Dermis microvascular lymphatic vessel endothelial cell (primary cell): ENCODE data around the gene VSIG2. TPM values are rescaled to one million over a fixed set of nuclear protein-coding genes. Genes with fewer than 3 reads are reported as not detected.
"Not testable (repeated sequence)": the region's sequence is repeated elsewhere in the genome, so short reads cannot be mapped to it uniquely, and the experiment has no call there.

ENCODE experiments used
- DNase-seq, 2 donors: peaks; one replicate each; pipeline versions ENCODE4 v3.0.0 to v3.0.0-alpha.2; 2010; ENCODE audit warnings: low read depth in 2 of 2
- total RNA-seq: library from RNA; depleted of rRNA; stranded (reverse); fragments of >200 nt; gene quantifications from 2 replicates; pipeline ENCODE4 v1.2.1, GENCODE V29; 2014

The VSIG2 gene, protein sequence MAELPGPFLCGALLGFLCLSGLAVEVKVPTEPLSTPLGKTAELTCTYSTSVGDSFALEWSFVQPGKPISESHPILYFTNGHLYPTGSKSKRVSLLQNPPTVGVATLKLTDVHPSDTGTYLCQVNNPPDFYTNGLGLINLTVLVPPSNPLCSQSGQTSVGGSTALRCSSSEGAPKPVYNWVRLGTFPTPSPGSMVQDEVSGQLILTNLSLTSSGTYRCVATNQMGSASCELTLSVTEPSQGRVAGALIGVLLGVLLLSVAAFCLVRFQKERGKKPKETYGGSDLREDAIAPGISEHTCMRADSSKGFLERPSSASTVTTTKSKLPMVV
- total RNA-seq = 0.13 TPM in 1 of 2 replicates, not detected in the other

DNA sequence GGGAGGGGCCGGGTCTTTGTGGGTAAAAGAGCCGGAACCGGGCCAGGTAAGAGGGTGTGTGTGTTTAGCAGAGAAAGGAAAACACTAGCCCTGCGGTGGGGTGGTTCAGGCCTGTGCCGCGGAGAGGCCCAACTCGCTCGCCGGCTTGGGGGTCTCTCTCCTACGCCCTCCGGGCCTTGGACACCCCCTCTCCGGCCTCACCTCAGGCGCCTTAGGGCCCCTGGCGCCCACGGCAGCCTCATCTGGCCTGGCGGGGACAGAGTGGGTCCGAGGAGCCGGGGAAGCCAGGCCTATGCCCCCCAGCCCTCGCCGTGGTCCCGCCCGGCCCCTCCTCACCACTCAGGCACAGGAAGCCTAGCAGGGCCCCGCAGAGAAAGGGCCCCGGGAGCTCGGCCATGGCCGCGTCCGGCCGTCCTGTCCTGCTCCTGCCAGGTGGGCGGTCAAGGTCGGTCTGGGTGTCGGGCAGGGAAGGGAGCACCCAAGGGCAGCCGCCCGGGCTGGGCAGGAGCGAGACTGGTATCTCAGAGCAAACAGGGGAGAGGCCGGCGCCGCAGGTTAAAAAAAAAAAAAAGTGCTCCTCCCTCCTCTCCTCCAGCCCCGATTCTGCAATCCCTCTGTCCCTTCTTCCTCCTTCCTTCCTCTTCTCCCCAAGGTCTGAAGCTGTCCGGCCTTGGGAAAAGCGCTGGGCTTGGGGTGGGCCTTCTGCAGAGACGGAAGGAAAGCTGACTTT lies at the start of gene VSIG2:
Gene VSIG2 (minus strand): TSS at position 515 of the 730 bp plus-strand sequence. CDS start 118 bp downstream, at position 397.
- no peak for DNase-seq

DNA sequence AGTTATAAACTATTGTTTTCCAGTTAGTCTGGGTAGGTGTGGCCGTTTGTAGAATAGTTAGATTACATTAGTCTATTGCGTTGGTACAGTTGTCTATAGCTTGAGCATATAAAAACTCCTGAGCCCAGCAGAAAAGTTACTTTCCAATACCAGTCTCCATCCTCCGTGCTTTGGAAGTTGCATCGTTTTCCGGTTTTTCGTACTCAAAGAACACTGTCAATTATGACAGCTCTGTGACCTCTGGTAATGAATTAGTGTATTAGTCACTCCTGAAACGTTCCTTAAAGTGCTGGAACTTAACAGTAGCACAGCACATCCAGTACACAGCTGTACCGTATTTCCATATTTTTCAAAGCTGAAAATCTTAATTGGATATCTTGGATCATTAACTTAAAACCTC lies 49.0 kb upstream of the VSIG2 start:
- DNase-seq = peak in 1 of 2 donors; percentile 47

DNA sequence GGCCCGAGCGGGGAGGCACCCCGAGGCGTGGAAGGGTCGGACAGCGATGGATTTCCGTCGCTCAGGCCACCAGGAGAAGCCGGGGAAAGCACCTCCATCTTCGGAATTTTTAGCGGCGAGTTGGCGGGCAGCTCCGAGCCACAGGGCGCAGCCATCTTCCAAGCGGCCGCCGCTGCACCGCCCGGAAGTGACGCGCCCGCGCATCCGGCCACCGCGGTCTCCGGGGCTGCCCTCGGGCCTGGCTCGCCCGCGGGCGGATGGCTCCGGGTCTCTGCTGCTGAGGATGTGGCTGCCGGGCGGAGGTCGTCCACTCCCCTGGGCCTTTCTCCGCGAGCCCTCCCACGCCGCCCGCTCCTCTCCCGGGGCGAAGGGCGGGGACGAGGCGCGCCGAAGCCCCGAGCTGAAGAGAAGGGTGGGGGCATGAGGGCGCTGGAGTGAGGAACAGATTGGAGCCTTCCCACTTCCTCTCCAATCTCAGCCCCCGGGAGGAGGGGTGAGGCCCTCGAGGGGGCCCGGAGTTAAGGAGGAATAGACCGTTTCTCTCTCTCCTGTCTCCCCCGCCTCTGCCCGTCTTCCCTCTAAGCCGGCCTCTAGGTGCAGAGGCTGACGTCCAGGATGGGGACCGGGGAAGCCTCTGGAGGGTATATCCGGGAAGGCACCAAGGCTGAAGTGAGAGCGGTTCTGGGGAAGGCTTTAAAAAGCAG lies 48.3 kb upstream of the VSIG2 start, which contains the start of gene MSANTD2:
Gene MSANTD2 (minus strand): TSS at position 181 of the 704 bp plus-strand sequence. CDS start 26 bp downstream, at position 155.
- DNase-seq = peak in 1 of 2 donors; percentile 79

DNA sequence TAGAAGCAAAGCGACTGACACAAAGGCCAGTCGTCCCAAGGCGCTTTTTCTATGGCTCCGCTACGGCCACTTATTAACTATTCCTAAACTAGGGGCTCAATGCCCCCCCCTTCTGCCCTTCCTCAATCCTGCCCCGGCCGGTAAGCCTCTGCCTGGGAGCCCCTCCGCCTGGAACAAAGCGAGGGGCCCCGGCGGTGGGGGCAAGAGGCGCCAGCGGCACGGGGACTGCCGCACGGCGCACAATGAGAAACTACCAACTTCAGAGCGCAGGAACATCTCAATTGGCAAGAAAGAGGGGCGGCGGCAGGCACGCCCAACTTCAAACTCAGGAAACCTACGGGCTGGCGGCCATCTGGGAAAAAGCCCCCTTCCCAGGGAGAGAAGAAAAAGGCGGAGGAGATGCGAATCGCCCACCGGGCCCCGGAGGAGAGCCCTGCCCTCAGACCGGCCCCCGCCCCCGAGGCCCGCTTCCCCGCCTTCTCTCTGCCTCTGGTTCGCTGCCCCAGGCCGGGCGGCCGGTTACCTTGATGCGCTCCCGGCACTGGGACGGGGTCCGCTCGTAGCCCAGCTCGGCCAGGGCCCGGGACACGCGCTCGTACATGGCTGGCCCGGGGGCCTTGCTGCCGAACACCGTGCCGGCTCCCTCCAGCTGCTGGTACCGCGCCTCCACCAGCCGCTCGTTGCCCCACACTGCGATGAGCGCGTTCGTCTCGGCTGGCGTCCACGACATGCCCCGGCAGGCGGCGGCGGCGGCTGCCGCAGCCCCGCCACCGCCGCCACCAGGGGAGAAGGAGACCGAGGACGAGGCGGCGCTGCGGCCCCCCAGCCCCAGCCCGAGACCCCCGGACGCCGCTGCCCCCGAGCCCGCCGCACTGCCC lies 47.5 kb upstream of the VSIG2 start:
- peak in 1 of 2 donors; percentile 39 for DNase-seq

DNA sequence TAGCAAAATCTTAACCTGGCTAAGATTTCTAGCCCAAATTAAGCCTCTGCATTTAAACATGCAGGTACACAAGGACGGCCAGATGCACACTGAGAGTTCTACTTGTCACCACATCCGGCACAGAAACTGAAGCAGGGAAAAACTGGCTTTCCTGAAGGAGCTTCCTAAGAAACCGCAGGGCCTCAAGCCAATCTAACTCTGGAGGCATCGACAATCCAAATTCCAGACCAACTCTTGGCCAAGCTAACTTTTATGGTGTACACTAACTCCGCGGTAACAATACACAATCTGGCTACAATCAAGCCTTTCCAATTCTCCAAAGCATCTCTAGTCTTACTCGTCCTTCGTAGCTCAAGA lies 46.9 kb upstream of the VSIG2 start:
- peak in 1 of 2 donors; percentile 35 for DNase-seq

DNA sequence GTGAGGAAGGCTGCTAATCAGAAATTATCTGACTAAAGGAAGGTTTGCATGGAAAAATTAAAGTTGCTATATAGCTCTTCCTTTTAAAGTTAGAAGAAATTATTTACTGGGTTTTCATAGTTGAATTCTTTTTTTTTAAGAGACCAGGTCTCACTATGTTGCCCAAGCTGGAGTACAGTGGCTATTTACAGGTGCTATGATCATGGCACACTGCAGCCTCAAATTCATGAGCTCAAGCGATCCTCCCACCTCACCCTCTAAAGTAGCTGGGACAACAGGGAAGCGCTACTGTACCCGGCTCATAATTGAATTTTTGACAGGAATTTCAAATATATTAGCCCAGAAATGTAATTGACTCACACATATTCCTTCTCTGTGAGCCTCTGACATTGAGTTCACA lies 44.3 kb upstream of the VSIG2 start:
- no peak for DNase-seq

DNA sequence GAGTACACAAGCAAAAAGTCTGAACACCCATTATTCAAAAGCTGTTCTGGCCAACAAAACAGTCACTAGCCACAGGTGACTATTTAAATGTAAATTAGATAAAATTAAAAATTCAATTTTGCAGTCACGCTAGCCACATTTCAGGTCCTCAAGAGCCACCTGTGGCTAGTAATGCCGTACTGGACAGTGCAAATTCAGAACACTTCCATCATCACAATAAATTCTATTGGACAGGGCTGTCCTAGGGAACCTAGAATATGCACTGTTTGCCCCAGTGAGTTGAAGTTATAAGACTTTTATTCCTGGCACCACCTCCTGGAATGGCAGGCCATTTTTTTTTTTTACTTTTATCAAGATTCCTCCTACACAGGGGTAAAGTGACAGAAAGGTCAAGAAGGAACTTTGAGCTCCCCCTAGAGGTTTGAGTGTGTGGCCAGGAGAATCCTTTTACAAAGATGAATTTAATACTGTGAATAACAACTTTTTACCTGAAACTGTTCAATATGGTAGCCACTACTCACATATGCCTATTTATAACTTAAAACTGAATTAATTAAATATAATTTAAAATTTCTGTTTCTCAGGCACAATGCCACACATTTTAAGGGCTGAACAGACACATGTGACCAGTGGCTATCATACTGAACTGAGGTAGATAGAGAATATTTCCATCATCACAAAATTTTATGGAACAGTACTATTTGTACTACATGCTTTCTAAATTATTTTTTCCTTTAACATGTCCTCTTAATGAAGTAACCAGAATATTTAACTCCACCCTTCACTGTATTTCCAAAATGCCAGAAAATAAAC lies 41.6 kb upstream of the VSIG2 start:
- peak in 1 of 2 donors; percentile 72 for DNase-seq

DNA sequence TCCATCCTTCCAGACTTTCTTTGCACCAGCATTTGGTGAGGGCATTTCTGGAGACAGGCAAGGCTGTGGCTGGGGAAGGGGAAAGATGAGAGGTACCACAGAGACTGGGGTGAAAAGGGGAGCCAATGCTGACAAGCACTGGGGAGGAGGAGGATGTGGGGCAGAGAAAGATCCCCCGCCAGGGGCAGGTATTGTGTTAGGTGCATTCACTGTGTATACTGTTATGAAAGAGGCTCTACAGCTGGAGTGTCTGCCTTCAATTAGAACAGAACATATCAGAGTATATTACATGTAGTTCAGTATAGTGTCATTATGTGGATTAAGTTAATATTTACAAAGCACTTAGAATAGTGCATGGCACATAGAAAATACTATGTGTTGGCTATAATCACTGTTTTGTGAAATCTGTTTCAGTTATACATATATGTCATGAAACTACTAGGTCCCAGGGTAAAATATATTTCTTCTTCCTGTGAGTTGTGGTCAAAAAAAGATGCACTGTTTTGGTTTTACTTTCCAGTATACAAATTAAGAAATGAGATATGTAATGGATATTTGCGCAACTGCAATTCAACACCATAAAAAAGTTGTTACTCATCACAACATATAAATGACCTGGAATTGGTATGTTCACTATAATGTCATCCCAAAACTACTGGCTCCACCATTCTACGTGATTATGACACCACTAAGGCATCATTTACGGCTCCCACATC lies 39.7 kb upstream of the VSIG2 start:
- DNase-seq = no peak

DNA sequence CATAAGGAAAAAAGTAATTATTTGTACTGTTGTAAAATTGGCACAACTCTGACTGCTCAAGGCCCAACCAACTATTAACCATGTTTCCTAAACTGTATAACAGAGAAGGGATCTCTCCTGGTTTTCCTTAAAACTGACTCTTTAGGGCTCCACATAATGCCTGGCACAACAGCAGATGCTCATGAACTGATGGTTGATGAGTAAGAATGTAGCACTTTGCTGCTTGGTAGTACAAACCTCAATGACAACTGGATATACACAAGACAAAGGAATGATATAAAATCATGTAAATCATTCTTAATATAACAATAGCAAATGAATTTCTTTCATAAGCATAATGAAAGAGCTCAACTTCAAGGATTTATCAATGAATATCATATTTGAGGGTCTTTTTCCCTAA lies 36.5 kb upstream of the VSIG2 start:
- DNase-seq = no peak

DNA sequence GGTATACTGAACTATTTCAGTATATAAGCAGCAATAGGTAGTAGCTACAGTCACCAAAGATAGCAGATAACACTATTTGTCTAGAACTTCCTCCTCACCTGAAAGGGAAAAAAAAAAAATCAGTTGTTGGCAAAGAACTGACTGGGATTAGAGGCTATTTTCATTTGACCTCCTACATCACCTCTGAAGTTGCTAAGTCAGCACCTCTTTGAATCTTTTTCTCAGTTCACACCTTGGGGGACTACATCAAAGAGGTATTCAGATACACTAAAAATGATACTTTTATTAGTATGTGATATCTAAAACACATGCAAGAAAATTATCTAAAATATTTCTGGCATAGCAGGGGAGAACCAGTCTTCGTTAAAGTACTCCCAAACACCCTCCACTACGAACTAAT lies 32.0 kb upstream of the VSIG2 start:
- no peak for DNase-seq

DNA sequence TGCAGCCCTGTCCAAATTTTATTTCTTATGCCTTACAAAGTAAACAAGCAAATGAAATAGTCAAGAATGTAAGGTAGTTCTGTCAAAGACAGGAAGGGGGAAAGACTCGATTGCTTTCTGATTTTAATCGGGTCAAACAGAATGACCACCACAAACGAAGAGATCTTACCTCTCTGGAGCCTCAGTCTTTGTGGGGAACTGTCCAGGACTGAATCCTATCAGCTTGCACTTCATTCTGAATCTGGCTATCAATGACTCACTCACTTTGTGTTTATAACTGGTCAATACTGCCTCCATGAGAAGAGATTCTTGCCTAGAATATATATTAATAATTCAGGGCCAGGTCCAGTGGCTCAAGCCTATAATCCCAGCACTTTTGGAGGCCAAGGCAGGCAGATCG lies 30.9 kb upstream of the VSIG2 start:
- DNase-seq = no peak

DNA sequence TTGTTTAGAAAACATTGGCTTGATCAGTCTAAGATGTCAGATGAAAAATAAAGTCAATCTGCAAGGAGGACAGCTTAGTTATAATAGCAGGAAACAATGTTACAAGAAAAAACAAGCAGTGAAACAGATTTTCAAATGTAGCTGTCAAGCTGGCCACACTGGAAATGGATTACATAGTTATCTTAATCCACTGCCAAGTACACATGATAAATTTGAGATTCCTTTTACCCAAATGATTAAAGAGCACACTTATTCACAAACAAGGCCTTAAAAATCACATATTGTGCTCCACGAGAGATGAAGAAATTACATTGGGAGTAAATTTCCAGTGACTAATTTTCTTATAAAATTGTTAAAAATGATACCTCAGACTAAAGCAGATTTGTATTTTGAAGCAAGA lies 27.5 kb upstream of the VSIG2 start:
- DNase-seq = no peak

DNA sequence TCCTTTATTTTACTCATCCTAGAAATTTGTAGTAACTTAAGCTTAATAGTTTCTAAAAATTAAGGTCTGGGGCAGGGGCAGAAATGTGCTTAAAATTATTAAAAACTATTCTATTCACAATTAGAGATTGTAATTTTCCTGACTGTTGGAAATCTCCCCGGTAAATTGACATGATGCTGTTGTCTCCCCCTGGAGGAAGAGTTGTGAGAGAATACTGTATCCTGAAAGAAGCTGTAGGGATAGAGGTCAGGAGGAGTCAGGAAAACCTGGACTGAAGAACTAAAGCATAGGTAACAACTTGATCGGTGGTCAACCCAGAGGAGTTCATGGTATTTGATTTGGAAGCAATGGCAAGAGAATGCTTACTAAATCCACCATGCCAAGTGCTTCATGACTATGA lies 26.2 kb upstream of the VSIG2 start:
- DNase-seq = peak in 1 of 2 donors; percentile 20

DNA sequence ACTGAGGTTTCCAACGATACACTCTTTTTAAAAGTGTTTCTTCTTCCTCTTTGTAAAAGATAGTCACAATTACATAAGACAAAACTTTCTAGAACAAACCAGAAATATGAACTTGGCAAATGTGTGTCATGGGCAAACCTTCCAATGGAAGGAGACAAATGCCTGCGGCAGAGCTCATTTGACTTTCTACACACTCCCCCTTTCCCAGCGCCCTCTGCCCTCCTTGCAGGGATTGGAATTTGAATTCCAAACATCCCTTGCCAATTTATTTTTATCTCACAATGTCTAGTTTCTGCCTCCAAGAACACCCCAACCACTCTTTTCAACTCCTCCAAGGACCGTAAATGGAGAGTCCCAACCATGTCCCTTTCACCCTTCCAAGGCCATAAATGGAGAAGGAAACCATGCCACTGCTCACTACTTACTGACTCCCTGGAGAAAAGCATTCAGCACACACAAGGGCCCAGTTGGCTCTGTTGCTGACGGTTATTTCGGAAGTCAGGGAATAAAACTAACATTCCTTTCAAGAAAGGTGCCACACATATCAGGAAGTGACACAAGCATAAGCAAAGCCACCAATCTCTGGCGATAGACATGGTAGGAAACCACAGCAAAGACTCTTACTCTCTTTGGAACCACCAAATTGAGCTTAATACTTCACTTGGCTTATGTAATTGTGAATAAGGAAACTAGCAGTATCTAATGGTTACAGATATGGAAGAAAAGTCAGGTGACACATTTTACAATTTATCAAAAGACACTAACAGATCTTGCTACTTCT lies 25.0 kb upstream of the VSIG2 start:
- no peak for DNase-seq

DNA sequence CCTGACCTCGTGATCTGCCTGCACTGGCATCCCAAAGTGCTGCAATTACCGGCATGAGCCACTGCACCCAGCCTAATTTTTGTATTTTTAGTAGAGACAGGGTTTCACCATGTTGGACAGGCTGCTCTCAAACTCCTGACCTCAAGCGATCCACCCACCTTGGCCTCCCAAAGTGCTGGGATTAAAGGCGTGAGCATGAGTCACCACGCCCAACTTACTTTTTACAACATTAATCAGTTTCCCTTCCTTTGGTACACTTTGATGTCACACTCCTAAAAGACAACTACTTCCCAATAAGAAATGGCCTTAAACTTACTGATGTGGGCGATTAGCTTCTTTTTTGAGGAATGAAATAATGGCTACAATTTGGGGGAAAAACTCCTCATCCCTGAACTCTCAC lies 18.9 kb upstream of the VSIG2 start:
- not testable (repeated sequence) for DNase-seq

DNA sequence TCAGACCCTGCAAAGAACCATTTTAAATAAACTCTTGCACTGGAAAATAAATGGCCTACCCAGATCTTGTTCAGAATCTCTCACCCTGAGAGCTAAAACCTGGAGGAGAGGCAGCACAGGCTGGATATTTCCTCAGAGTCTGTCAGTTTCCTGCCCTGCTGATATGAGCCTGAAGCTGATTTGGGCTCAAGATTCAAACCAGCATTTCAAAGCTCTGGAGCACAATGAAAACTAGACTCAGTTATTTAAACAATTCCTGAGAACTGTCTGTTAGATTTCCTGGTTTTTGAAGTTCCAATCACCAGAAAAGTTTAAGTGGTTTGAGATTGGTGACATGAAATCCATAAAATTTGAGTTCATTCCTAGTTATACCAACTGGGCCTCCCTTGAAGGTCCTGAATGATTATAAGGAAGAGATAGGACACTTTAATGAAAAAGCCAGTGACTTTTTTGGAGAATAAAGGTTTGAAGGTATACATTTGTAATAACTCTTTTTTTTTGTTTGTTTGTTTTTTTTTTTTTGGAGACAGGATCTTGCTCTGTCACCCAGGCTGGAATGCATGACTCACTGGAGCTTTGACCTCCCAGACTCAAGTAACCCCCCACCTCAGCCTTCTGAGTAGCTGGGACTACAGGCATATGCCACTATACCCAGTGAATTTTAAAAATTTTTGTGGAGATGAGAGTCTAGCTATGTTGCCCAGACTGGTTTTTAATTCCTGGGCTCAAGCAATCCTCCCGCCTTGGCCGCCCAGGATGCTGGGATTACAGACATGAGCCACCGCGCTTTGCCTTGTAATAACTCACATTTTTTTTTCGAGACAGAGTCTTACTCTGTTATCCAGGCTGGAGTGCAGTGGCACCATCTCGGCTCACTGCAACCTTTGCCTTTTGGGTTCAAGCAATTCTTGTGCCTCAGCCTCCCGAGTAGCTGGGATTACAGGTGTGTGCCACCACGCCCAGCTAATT lies 18.0 kb upstream of the VSIG2 start:
- DNase-seq = peak in 1 of 2 donors; percentile 72

DNA sequence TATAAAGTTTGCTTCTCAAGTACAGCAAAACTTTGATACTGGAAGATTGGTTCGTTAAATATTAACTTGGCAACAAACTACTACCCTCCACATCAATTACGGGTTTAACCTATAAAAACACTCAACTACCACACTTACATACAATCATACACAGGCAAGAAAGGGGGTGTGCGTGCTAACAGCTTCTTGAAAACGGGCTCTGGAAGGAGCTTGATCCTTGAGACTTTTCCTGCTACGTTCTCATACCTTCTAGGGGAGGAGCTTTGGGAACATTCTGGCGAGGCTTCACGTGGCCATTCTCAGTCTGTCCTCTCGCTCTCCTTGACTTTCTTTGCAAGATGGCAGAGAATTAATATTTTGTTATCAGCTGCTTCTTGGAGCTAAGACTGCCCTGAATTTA lies 16.9 kb upstream of the VSIG2 start:
- no peak for DNase-seq

DNA sequence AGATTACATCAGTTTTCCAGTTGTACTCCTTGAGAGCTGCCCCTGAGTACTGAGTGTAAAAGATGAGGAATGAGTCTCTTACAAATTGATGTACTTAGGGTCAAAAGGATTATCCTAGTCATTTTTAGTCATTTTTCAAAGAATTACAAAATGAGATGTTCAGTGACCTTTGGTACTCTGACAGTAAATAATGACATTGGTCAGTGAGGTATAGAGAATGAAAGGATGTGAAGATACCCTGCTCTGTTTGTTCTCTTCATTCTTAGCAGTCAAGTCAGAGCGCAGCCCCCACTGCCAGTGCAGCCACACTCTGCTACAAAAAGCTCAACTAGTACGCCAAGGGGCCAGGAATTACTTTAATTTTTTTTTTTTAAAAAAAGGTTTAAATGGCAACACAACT lies 14.1 kb upstream of the VSIG2 start:
- no peak for DNase-seq
